CD4-positive, alpha-beta T cell treated with Interleukin-17A for 4 hours (primary cell): ENCODE results near the gene HS6ST3.
"Not testable (repeated sequence)": the region's sequence is repeated elsewhere in the genome, so short reads cannot be mapped to it uniquely, and the experiment has no call there.

Source experiments
- DNase-seq: peaks from one replicate; pipeline ENCODE4 v3.0.0-alpha.2; 2020; ENCODE audit warnings: mixed read lengths

Gene HS6ST3

GRCh38 chr13:96093296-96094006 is 3.5 kb downstream of the HS6ST3 start:
- DNase-seq, result no peak

DNA sequence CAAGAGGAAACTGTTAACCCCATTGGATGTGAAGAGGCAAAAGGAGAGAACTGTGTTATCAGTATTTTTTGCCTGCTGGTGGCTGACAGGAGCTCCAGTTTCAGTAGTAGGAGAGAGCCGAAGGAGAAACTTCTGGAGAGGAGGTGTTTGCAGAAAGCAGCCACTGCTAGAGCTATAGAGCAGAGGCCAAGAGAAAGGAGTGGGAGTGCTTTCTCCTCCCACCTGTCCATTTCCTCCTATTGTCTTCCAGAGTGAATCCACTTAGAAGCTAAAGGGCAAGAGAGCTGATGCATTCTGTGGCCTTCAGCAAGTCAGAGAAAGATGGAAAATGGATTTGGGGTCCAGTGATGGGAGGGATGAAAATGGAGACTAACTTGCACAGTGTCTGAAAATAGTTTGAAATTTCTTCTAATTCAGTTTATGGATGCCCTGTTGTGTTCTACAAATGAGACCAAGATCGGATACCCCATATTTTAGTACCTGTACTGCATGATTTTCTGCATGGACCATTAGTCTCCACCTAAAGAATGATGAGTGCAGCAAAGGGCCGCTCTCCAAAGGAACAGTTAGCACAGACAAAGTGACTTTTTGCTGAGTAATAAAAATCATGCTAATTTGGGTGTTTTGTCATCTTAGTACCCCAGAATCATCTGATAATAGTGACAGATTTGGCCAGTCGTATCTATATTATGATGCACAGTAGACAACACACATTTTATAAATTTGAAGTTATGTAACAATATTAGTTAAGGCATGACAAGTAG is 10.7 kb downstream of the HS6ST3 start:
- no peak for DNase-seq

GRCh38 chr13:96104516-96104915 is 14.6 kb downstream of the HS6ST3 start:
- no peak for DNase-seq

DNA sequence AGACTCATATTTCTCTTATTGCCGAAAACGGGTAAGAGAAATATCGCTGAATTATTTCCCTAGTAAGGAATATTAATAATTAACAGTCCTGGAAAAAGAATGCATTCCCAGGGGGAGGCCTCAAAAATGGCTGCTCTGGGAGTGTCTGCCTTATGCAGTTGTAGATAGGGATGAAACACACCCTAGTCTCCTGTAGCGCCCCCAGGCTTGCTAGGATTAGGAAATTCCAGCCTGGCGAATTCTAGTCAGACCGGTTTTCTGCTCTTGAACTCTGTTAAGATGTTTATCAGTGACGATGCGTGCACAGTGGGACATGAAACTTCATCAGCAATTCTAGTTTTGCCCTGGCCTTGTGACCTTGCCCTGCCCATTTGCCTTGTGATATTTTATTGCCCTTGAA is 18.2 kb downstream of the HS6ST3 start:
- DNase-seq, result not testable (repeated sequence)

- DNase-seq, result no peak
These were observed 19.2 kb downstream of the HS6ST3 start for GRCh38 chr13:96109125-96109524.

DNA sequence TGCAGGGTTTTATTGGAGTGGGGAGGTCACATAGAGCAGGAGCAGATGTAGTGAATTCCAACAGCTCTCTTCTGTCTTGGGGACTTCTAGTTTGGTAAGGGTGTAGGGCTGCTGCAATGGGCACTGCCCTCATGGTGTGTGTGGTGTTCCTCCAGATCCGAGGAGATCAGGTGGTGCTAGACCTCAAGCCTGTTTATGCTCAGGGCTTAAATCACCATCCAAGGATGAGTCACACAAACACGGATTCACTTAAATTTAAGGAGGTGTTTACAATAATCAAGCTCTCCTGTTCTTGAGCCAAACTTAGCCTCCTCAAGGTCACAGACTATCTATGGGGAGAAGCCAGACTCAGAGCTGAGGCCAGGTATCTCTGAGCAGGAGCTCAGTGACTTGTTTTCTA is 23.0 kb downstream of the HS6ST3 start:
- no peak for DNase-seq

GRCh38 chr13:96115368-96115767 is 25.5 kb downstream of the HS6ST3 start:
- DNase-seq, result not testable (repeated sequence)

- DNase-seq, result no peak
These were observed 30.0 kb downstream of the HS6ST3 start for GRCh38 chr13:96119921-96120320.

DNA sequence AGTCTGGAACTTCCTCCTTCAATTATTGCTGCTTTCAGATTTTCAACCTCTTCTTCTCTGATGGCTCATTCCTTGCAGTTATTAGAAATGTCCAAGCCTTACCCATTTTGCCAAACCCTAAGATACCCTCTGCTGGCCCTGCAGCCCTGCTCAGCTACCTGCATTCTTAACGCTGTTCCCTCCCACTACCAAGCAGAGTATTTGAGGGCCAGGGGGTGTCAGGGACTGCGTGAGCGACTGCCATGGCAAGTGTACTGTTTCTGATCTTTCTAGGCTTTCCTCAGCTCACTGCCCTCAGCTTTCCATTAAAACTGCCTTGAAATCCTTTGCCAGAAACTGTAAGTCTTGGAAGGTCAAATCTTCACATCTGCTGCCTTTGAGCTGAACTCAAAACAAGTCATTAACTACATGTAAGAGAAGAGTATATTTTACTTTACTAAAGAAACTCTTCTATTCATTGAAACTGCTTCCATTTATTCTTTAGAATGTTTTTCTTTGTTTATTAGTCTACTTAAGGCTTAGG is 41.0 kb downstream of the HS6ST3 start:
- no peak for DNase-seq

DNA sequence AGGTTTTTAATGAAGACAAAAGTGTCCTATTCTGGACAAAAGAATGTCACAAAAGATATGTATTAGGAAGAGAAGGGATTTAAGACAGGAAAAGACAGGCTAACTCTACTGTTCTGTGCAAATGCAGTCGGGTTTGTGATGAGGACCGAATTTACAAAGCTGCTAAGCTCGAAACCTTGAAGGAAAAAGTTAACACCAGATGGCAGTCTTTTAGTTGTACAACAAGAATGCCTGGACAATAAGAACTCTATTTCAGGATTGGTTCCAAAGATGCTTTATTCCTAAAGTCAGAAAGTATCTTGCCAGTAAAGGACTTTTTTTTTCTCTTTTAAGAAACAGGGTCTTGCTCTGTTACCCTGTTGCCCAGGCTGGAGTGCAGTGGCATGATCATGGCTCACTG is 51.1 kb downstream of the HS6ST3 start:
- no peak for DNase-seq

DNA sequence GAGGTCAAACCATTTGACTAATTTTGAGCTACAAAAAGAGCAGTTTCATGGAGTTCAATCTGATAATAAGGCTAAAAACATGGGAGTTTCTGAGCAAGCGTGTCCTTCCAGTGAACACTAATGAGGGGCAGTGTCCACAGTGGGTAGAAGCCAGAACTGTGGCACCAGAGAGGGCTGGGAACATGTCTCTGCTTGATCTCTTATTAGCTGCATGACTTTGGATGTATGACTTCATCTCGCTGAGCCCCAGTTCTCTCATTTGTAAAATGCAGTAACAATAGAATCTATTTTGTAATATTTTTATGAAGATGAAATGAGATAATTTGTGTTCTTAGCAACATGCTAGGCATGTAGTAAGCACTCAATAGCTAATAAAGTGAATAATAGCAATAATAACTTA is 69.8 kb downstream of the HS6ST3 start:
- DNase-seq, result no peak

GRCh38 chr13:96161141-96161540 is 71.2 kb downstream of the HS6ST3 start:
- DNase-seq, result no peak

DNA sequence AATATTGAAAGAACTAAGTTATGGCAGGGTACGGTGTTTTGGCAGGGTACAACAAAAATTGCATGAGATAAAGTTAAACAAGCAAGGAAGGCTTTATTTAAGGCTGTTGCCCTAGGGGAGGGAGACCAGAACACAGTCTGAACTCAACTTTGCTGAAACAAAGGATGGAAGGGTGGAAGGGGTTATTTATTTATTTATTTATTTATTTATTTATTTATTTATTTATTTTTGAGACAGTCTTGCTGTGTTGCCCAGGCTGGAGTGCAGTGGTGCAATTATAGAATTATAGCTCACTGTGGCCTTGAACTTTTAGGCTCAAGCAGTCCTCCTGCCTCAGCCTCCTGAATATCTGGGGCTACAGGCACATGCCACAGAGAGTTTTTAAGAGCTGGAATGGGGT is 75.9 kb downstream of the HS6ST3 start:
- no peak for DNase-seq

DNA sequence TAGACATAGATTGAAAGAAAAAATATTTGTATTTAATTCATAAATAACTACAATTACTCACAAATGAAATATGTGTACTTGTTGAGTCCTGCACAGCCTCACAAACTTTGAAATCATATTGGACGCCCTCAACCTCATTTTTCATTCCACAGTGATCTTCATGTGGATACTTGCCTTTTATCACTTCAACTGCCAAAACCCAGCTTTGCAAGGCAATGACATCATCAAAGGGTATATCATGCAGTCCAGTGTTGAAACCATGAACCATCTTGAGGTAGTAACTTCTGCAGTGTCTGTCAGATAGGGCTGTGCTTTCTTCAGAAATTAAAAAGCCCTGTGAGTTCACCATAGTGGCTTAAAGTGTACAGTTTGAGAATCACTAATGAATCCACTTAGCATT is 82.2 kb downstream of the HS6ST3 start:
- no peak for DNase-seq

- no peak for DNase-seq
These were observed 88.9 kb downstream of the HS6ST3 start for GRCh38 chr13:96178759-96179158.

- DNase-seq, result no peak
These were observed 89.4 kb downstream of the HS6ST3 start for GRCh38 chr13:96179309-96179708.

DNA sequence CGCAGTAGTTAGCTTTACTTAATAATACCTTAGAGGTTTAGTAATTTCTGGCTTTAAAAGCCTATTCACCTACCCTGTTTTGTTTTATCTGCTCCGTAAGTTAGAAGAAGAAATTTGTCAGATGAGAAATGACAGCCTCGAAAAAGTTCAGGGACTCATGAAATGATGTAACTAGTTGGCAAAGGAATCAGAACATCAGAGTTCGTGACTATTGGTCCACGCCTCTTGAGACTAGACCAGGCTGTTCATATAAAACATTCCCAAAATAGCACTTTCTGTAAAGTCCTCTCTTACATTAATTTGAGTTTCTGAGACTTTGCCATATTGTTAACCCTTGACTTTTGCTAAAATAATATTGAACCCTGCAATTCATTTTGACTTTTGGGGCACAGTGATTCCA is 92.0 kb downstream of the HS6ST3 start:
- no peak for DNase-seq

GRCh38 chr13:96185818-96186217 is 95.9 kb downstream of the HS6ST3 start:
- no peak for DNase-seq

GRCh38 chr13:96191367-96191766 is 101.5 kb downstream of the HS6ST3 start:
- DNase-seq, result no peak

DNA sequence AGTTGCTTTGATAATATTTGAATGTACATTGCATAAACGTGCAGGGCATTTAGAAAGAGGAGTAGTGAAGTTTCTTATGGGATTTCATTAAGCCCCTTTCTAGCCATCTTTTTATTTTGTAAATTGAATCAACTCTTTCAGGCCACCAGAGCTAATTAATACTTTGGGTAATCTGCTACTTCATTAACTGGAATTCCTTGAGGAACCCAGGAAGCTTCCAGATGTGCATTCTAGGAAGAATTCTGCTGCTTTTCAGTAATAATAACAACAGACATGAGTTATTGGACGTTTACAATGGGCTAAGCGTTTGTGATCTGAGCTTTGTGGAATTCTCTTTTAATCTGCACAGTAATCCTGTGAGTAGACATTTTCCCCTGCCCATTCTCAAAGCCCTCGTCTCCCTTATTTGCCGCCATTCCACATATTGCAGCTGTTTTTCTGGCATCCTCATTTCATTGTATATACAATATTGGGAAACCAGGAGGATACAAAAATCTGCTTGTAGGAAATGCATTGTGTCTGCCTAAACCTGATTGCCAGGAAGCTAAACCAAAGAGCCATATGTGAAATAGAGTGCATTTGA is 103.9 kb downstream of the HS6ST3 start:
- DNase-seq, result no peak

- DNase-seq, result no peak
These were observed 108.1 kb downstream of the HS6ST3 start for GRCh38 chr13:96198038-96198437.

- no peak for DNase-seq
These were observed 109.4 kb downstream of the HS6ST3 start for GRCh38 chr13:96199315-96199714.

GRCh38 chr13:96200810-96201209 is 110.9 kb downstream of the HS6ST3 start:
- no peak for DNase-seq

DNA sequence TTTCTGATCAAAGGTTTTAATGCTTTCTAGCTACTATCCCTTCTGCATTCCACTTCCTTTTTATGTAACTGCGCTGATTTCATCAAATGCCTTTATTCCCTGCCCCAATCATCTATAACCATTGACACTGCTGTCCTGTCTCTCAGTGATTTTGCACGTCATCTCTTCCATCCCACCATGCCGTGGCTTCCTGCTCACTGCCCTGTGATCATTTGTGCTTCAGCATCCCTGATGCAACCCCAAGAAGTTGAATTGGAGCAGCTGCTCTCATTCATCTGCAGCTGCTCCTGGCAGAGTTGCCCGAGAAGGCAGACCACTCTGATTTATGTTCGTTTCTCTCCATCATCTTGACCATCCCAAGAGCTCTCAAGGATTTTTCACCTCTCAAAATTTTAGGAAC is 112.4 kb downstream of the HS6ST3 start:
- no peak for DNase-seq
